NCI-H446 (cell line): Measurements from ENCODE around the gene CTTNBP2NL.
"Not testable (repeated sequence)": the region's sequence is repeated elsewhere in the genome, so short reads cannot be mapped to it uniquely, and the experiment has no call there.

Experiments
- DNase-seq, 2 experiments: peaks; one replicate each; lab custom pipeline; 2025; lab: John Stamatoyannopoulos, UW

Gene CTTNBP2NL

DNA sequence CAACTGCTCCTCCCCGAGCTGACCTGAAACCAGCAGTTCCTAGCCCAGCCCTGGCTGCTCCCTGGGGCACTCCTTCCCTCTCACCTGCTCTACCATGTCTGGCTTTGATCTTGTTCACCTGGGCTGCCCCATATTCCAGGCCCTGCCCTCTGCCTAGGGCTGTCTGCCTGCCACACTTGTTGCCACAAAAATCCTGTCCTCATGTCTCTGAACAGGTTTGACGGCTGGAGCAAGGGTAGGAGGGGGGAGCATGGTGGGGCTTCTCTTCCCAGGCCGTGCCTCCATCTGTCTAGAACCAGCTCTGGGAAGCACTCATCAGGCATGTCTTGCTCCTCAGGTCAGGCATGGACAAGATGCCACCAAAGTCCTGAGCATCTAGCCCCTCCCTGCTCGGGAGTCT, 68.5 kb downstream of the CTTNBP2NL start:
- DNase-seq: no peak

- no peak for DNase-seq
Observed at GRCh38 chr1:112465122-112465521, 69.1 kb downstream of the CTTNBP2NL start.

DNA sequence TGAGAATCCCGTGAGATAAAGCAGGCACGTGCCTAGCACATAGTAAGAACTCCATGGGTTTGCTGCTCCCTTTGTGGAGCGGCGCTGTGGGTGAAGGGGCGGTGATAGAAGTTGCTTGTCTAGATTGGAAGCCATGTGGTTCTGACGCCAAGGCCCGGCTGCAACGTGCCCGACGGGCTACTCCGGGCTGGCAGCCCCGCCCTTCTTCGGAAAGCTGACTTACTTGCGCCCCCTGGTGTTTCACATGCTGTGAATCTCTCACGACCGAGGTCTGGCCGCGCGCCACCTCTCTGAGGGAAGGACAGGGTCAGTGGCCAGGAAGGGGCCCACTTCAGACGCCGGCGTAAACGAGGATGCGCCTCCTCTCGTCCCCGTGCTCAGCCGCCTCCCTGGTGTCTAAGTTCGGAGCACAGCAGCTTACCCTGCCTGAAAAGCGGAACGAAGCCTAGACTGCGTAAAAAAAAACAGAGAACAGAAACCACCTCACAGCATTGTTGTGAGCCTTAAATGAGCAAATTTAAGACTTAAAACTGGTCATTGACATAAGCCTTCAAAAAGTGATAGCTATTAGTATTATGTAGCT, 70.2 kb downstream of the CTTNBP2NL start:
- peak; percentile 66 to 91 for DNase-seq

DNA sequence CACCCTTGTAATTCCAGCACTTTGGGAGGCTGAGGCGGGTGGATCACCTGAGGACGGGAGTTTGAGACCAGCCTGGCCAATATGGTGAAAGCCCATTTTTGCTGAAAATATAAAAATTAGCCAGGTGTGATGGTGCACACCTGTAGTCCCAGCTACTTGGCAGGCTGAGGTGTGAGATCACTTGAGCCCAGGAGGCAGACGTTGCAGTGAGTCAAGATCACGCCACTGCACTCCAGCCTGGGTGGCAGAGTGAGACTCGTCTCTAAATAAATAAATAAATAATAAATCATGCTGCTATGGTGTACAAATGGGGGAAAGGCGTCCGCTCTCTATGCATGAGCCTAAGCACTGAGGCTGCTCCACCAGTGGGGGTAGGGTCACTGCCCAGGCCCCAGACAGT, 74.3 kb downstream of the CTTNBP2NL start:
- DNase-seq: not testable (repeated sequence)

GRCh38 chr1:112470966-112471365, 75.0 kb downstream of the CTTNBP2NL start:
- DNase-seq: no peak

DNA sequence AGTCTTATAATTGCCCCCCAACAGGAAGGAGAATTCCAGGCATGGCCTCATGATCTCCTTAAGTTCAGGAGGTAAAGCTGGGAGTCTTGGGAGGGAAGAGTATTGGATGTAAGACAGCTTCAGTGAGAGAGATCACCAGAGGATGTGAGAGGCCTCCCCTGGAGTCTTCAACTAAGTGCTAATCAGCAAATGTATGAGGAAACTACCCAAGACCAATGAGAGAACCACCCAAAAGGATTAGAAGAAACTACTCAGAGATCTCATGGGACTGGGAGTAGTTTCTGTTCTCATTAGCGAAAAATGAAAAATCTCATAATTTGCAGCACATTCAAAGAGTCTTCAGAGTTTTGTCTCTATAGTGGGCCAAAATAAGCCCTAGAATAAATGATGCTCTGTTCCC, 76.1 kb downstream of the CTTNBP2NL start:
- no peak for DNase-seq

DNA sequence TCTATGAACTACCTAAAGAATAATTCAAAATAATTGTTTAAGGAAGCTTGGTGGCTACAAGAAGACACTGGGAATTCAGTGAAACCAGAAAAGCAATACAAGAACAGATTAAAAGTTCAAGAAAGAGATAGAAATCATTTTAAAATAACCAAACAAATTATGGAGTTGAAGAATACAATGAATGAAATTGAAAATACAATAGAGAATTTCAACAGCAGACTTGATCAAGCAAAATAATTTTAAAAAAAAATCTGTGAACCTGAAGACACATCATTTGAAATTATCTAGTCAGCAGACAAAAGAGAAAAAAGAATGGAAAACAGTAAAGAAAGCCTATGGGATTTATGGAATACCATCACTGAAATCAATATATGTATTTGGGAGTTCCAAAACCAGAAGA, 81.5 kb downstream of the CTTNBP2NL start:
- no peak for DNase-seq

DNA sequence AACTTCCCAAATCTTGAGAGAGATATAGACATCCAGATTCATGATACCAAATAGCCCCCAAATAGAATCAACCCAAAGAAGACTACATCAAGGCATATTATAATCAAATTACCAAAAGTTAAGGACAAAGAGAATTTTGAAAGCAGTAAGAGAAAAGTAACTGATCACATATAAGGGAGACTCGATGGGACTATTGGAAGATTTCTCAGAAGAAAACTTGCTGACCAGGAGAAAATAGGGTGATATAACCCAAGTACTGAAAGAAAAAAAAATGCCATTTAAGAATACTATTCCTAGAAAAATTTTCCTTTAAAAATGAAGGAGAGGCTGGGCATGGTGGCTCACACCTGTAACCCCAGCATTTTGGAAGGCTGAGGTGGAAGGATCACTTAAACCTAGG, 82.3 kb downstream of the CTTNBP2NL start:
- DNase-seq: no peak

GRCh38 chr1:112486063-112486462, 90.0 kb downstream of the CTTNBP2NL start:
- not testable (repeated sequence) for DNase-seq

DNA sequence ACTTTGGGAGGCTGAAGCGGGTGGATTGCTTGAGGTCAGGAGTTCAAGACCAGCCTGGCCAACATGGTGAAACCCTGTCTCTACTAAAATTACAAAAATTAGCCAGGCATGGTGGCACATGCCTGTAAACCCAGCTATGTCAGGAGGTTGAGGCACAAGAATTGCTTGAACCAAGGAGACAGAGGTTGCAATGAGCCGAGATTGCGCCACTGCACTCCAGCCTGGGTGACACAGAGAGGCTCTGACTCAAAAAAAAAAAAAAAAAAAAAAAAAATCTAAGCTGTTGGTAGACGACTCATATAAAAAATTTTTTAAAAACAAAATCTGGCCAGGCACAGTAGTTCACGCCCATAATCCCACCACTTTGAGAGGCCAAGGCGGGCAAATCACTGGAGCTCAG, 91.7 kb downstream of the CTTNBP2NL start:
- DNase-seq: not testable (repeated sequence)

GRCh38 chr1:112488141-112488540, 92.1 kb downstream of the CTTNBP2NL start:
- DNase-seq: no peak

GRCh38 chr1:112492076-112492475, 96.1 kb downstream of the CTTNBP2NL start:
- DNase-seq: no peak

GRCh38 chr1:112493351-112493750, 97.3 kb downstream of the CTTNBP2NL start:
- no peak for DNase-seq

DNA sequence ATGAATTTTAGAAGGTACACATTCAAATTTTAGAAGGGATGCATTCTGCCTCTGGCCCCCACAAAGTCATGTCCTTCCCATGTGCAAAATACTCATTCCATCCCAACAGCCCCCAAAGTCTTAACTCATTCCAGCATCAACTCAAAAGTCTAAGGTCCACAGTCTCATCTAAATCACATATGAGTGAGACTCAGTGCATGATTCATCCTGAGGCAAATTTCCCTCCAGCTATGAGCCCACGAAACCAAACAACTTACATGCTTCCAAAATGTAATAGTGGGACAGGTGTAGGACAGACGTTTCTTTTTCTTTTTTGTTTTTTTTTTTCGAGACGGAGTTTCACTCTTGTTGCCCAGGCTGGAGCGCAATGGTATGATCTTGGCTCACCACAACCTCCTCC, 100.3 kb downstream of the CTTNBP2NL start:
- no peak for DNase-seq

DNA sequence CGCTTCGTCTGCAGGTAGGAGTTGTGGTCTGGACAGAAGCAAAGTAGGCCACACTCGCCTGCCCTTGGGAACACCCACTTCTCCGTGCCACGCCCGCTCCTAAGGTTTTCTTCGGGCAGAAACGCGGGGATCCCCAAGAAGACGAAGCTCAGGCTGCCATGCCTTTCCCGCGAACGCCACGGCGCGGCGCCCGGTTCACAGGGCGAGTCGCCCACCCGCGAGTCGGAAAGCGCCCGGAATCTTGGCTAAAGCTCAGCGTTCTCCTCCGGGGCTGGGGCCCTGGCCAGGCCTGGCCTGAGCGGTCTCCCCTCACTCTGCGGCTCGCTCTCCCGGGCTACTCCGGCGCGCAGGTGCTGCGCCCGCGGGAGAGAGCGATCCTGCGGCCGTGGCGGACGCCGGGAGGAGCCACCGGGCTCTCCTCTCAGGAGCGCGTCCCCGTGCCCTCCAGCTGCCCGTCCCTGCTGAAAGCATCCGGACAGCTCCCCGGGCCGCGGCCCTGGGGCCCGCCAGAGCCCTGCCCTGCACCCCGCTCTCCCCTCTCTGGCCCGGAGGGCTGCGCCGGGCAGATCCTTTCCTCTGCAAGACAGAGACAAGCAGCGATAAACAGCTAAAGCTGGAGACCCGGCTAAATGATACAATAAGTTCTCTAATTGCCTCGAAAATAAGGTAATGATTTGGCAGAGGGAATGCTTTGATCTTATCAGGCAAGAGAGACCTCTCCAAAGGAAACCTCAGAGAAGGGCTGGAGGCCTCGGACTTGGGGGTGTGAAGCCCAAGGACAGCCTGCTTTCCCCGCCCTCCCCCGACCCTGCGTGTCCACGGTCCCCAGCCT, 106.0 kb downstream of the CTTNBP2NL start:
- DNase-seq: peak; percentile 6 to 72

DNA sequence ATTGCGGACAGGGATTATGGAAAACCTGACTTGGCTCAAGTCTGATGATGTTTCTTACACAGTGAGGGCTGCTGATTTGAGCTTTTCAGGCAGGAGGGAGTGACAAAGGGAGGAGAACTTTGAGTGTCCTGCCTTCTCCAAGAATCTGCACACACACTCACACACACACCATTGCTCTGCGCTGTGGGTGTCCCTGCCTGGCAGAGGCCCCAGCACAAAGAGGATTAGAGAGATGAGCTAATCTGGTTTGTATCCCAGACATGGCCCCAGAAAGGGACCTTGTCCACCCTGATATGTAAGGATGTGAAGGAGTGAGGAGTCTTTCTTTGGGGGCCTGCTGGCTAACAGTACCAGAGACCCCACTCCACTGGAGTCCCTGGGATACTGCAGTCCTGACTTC, 106.8 kb downstream of the CTTNBP2NL start:
- DNase-seq: no peak

- no peak for DNase-seq
Observed at GRCh38 chr1:112504001-112504660, 108.1 kb downstream of the CTTNBP2NL start.

- DNase-seq: no peak
Observed at GRCh38 chr1:112504661-112505399, 108.8 kb downstream of the CTTNBP2NL start.

- no peak for DNase-seq
Observed at GRCh38 chr1:112505400-112505785, 109.4 kb downstream of the CTTNBP2NL start.

GRCh38 chr1:112505878-112506277, 109.9 kb downstream of the CTTNBP2NL start:
- no peak for DNase-seq

DNA sequence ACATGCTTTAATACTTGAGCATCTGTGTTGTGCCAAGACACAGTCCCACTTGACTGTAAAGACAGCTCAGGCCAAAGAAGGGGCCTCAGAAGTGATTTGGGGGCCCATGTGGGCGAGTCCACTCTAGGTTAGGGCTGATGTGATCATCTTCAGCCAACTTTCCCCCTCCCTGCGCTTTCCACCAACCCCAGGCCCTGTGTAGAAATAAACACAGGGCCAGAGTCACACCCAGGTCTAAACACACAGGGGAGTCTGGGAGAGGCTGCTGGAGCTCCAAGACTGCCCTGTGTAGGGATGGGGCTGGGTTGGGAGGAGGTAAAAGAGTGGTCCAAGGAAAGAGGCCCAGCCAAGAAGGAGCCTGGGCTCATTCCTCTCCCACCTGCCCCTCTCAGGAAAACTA, 110.3 kb downstream of the CTTNBP2NL start:
- DNase-seq: no peak

DNA sequence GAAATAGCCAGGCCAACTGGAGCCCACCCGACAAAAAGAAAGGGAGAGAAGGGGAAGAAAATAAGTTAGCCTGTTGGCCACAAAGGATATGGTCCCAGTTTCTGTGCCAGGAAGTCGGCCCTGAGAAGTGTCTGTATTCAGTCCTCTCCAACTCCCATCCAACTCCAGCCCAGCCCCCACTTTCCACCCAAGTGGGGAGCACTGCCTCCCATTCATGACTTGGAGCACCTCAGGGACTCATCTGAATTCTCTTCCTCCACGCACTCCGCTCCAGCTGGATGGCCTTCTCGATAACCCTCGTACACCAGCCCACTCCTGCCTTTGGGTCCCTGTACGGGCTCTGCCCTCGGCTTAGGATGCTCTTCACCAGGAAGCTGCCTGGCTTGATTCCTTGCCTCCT, 110.7 kb downstream of the CTTNBP2NL start:
- no peak for DNase-seq
